ENCODE results near the gene CAMKK1.

The CAMKK1 gene

GRCh38 chr17:3843935-3844516, 48.8 kb downstream of the CAMKK1 start:
- peak; percentile 47 for DNase-seq

- no peak for DNase-seq
Measured at GRCh38 chr17:3838206-3838605, 54.6 kb downstream of the CAMKK1 start.

- no peak for DNase-seq
Measured at GRCh38 chr17:3836551-3836950, 56.3 kb downstream of the CAMKK1 start.

DNA sequence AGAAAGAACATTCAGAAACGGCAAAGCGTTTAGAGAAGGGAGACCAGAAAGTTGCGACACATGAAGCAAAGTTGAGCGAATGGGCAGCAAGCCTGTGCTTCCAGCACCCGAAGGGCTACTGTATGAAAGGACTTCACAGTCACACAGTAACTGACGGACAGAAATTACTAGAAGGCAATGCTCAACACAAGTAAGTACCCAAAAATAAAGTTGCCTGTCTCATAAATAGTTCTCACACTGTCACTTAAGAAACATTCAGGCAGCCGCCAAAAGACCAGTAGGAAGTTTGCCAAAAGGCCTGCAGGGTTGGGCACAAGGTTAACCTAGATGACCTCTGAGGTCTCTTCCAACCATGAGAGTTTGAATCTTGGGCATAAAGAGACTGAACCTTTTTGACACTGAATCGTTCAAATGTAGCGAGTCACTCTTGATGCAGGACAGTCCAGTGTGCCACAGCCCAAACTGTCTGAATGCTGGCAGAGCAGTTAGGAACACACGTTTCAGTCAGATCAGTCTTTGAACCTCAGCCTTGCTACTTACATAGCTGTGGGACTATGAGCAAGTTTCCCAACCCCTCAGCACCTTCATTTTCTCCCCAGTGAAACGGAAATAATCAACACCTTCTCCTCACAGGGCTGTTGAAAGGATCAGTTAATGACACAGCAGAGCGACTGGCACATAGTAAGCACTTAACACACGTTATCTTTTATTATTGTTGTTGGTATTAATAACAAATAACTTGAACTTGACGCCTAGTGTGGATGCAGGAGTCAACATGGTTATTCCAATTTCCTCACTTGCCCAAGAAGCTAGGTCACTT, 57.2 kb downstream of the CAMKK1 start:
- DNase-seq, result no peak

- no peak for DNase-seq
Measured at GRCh38 chr17:3834811-3835210, 58.0 kb downstream of the CAMKK1 start.

- DNase-seq, result no peak
Measured at GRCh38 chr17:3828852-3829232, 64.0 kb downstream of the CAMKK1 start.

DNA sequence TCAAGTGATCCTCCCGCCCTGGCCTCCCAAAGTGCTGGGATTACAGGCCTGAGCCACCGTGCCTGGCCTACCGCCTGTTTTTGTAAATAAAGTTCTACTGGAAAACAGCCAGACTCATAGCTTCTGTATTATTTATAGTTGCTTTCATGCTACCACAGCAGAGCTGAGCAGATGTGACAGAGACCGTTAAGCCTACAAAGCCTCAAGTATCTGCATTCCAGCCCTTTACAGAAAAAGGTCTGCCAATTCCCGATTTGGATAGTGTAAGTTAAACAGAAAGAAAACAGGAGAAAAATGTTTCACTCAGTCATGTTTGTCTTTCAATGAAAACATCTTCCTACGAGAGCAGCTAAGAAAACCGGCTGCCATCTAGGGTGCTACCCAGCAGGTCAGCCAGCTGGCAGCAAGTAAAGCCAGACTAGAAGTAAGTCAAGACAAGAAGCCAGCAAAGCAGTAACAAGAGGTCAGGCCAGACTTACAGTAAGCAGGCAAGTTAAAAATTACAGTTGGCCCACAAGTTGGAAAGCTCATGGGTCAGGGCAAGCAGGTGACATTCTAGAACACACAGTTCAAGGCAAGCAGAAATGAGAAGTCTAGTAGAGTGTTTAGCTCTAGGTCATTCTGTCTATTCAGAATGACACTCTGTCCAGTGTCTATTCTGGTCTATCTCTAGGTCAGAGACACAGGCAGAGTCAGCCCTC, 64.6 kb downstream of the CAMKK1 start:
- DNase-seq, result no peak

GRCh38 chr17:3827124-3827773, 65.6 kb downstream of the CAMKK1 start:
- DNase-seq, result peak; percentile 73

- peak; percentile 16 for DNase-seq
Measured at GRCh38 chr17:3826191-3826590, 66.7 kb downstream of the CAMKK1 start.

DNA sequence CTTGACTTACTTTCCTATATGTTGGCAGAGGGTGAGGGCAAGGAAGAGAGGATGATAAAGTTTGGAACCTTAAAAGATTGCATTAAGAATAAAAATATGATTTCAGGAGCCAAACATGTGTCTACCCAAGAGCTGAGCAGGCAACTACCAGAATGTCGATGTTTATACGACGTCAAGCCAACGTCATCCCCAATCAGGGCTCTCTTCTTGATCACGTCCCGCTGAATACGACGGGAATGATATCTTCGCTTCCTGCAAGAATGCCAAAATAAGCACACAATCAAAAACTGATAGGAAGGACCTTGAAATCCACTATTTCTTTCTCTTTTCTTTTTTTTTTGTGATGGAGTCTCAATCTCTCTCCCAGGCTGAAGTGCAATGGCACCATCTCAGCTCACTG, 71.8 kb downstream of the CAMKK1 start:
- DNase-seq, result no peak

DNA sequence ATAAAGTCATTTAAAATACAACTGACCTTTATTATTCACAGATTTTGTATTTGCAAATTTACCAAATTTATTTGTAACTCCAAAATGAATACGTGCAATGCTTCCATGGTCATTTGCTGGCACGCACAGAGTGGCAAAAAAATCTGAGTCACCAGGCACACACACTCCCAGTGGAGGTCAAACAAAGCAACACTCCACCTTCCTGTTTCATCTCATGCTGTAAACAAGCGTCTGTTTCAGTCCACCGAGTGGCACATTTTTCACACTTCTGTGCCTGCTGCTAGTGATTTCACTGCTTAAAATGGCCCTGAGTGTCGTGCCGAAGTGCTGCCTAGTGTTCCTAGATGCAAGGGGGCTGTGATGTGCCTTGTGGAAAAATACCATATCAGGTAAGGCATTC, 74.1 kb downstream of the CAMKK1 start:
- no peak for DNase-seq

DNA sequence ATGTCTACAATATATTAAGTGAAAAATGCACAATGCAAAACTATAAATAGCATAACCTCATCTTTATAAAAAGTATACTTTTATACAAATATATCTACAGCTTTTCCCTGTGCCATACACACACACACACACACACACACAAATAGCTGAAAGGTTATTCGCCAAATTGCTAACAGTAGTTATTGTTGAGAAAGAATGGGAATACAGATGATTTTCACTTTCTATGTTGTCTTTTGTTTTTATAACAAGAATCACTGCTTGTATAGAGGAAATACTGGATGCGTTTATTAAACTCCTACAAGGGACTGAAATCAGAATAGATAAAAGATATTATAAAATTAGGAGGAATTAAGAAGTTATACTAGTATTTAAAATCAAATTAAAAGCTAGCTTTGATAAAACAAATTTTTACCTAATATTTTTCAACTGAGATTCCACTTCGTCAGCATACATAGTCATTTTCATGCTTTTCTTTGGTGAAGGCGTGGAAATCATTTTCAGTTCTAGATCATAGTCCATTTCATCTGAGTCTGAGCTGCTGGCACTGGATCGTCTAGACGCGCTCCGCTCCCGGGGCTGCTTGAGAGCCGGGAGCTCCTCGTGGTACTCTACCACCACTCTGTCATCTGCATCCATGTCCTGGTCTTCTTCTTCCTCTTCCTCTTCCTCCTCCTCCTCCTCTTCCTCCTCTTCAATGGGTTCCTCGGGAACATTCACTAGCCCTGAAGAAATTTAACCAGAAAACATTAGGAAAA, 74.8 kb downstream of the CAMKK1 start:
- no peak for DNase-seq

DNA sequence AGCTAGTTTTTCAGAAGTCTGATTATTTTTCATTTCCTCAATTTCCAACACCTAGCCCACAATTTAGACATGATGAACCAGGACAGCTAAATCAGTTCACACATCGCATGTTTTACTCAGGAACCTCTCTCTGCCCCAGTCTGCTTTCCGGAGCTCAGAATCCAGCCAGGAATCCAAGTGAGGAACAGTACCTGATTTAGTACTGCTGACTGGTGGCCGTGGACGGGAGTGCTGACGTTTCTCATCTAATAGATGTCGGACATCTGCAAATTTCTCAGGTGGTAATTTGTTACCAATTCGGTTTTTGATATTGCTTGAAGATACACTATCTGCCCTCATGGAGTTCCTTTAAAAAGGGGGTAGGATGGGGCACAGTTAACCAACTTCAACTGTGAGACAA, 76.9 kb downstream of the CAMKK1 start:
- no peak for DNase-seq

DNA sequence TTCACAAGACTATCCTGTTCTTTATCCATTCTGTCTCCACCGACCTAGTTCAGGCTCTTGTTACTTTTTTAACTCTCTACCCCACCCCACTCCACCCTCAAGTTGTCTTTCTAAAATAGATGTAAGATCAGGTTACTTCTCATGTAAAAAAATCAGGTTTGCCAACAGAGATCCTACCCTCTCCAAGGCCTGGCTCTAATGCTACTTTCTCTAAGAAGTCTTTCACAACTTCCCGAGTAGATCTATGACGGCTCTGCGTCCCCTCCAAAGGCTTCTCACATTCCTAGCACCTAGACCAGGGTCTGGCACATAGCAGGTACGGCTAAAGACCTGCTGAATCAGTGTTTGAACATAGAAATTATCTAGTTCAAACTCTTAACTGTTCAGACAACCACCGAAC, 77.7 kb downstream of the CAMKK1 start:
- no peak for DNase-seq

DNA sequence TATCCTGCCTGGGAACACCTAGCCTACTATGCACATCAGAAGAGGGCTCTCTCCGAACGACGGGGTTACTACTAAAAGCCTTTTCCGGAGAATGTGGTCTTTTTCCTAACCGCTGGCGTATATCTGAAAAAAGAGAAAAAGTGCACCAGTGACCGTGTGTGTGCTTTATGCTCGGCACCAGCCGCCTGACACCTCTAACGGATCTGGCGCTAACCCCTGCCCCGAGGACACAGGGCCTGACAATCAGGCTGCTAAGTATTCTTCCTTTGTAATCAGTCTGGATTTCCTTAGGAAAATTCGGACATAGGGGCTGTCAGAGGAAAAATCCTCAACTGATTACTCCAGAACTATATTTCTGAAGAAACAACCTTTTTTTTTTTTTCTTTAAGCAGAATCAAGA, 78.5 kb downstream of the CAMKK1 start:
- no peak for DNase-seq

DNA sequence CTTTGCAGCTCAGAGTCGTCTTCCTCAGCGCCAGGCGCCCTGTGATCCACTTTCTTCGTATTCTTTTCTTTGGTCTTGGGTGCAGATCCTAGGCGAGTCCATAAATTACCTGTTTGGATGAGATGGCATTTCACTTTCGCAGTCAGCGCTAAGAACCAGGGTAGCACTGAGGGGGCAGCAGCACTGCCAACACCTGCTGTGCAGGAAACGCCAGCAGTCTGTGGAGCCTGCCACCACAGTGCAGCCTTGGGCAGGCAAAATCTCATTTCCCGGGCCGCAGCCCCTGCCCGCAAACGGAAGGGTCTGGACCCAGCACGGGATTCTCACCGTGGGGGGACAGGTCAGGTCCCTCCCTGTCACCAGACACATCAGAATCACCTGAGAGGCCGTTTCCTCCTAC, 79.7 kb downstream of the CAMKK1 start:
- no peak for DNase-seq

GRCh38 chr17:3812771-3813170, 80.1 kb downstream of the CAMKK1 start:
- DNase-seq, result no peak

DNA sequence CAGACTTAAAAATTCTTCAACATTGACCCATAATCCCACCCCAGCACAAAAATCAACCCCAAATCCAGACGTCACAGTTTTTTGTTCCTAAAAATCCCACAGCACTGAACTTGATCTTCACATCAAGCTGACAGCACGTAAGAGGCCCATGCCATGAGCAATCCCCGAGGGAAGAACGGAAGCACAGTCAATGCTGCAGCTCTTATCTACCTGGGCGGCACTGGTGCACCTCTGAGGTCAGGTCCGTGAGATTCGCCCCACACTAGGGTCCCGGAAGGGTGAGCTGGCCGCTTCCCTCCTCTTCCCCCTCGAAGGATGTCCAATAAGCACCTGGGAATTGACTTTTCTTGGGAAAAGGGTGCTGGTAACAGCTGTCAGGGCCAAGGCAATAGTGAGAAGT, 80.6 kb downstream of the CAMKK1 start:
- DNase-seq, result no peak

Measured in CD4-positive, alpha-beta T cell treated with Interleukin-4 for 4 hours (primary cell).